HK-2 (cell line): ENCODE data around the gene IFNL3.
"Not testable (repeated sequence)": the region's sequence is repeated elsewhere in the genome, so short reads cannot be mapped to it uniquely, and the experiment has no call there.

Source experiments
- DNase-seq: peaks from one replicate; pipeline ENCODE4 v3.0.0-alpha.2; 2018; ENCODE audit not compliant: unreplicated experiment

IFNL3 gene

DNA sequence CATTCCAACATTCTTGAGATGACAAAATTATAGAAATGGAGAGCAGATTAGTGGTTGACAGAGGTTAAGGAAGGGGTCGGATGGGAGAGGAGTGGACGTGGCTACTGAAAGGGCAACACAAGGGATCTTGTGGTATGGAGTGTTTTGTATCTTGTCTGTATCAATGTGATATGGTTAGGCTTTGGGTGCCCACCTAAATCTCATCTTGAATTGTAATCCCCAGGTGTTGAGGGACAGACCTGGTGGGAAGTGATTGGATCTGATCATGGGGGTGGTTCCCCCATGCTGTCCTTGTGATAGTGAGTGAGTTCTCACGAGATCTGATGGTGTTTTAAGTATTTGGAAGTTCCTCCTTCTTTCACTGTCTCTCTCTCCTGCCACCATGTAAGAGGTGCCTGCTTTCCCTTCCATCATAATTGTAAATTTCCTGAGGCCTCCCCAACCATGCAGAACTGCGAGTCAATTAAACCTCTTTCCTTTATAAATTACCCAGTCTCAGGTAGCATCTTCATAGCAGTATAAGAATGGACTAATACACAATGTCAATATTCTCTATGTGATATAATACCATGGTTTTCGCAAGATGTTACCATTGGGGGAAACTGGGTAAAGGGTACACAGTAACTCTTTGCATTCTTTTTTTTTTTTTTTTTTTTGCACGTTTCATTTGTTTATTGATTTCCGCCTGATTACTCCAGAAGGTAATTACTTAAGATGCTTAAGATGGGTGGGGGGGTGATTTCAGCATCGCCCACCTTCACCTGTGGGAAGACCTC, 8.8 kb upstream of the IFNL3 start:
- no peak for DNase-seq

DNA sequence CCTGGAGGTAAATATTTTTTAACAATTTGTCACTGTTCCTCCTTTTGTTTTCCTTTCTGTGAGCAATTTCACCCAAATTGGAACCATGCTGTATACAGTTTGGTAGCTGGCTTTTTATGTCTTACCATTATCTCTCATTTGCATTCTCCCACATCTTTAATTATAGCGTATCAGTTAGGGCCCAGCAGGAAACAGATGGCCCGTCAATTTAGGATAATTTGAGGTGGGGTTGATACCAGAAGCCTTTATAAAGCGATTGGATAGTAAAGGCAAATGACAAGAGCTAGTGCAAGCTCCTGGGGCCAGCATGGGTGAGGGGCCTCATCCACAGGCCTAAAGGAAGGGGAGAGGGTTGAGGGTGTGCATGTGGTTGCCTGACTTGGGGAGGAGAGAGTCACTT, 7.7 kb upstream of the IFNL3 start:
- no peak for DNase-seq

DNA sequence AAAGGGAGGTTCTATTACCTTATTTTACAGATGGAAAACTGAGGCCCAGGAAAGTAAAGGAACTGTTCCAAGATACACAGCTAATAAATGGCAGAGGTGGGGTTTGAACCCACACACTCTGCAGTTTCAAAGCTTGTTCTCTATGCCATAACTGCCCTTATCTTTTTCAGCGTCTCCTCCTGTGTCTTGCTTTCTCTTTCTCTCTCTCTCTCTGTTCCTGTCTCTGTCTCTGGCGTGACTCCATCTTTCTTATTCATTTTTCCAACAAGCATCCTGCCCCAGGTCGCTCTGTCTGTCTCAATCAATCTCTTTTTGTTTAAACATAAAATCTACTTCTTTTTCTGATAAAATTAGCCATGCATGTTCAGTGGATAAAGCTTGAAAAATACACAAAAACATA, 7.0 kb upstream of the IFNL3 start:
- no peak for DNase-seq

DNA sequence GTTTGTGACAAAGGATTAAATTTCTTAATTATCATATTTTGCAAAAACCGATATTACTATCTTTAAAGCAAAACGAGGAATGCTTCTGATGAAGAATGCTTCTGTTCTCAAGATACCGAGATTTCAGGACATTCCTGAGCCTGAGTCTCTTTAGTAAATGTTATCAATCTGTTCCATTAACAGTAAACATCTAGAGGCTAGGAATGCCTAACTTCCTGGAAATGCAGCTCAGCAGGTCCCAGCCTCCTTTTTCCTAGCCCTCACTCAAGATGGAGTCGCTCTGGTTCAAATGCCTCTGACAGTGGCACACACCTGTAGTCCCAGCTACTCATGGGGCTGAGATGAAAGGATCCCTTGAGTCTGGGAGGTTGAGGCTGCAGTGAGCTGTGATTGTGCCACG, 6.3 kb upstream of the IFNL3 start:
- no peak for DNase-seq

DNA sequence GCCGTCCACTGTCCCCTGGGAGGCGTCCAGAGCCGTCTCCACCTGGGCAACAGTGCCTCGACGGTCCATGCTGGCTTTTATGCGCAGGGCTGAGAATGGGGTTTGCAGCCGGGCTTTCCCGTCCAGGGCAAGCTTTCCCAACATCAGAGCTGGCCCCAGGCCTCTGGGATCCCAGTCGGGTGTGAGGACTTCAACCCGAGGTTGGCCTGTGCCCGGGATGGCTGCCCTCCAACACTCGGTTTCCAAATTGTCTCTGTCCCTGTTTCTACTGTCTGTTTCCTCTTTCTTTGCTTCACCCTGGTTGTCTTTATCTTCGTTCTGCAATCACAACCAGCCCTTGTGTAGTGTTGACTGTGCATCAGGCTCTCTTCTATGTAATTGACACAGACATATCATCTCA, 4.0 kb upstream of the IFNL3 start, which contains the start of gene IFNL4:
Gene IFNL4, minus strand, starts transcription at position 51 of the 400 bp plus-strand sequence.
- no peak for DNase-seq

DNA sequence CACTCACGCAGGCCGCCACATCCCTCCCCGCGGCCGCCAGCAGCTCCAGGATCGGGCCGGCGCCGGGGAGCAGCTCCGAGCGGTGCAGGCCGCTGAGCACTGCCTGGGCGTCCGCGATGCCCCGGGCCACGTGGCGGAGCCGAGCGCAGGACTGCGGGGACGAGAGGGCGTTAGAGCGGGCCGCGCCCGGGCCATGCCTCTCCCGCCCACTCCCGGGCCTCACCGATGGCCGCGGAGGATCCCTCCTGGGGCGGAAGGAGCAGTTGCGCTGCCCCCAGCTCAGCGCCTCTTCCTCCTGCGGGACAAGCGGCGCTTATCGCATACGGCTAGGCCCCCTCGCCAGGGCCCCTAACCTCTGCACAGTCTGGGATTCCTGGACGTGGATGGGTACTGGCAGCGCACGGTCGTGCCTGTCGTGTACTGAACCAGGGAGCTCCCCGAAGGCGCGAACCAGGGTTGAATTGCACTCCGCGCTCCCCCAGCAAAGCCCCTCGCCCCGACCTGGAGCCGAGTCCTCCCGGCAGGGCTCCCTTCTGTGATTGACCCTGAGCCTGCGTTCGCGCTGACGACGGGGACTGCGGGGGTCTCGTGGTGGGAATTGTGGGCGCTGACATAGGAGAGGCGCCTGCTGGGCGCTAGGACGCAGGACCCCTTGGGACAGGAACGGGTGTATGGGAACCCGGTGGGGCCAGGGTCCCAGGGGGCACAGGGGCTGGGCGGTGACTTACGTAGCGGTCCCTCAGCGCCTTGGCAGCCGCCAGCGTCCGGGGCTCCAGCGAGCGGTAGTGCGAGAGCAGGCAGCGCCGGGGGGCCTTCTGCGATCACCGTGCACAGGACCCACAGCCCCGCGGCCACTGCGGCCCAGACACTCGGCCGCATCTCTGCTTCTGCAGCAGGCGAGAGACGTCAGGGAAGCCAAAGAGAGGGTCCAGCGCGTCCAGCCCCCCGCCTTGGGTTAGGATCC, 3.2 kb upstream of the IFNL3 start:
- DNase-seq, result no peak

DNA sequence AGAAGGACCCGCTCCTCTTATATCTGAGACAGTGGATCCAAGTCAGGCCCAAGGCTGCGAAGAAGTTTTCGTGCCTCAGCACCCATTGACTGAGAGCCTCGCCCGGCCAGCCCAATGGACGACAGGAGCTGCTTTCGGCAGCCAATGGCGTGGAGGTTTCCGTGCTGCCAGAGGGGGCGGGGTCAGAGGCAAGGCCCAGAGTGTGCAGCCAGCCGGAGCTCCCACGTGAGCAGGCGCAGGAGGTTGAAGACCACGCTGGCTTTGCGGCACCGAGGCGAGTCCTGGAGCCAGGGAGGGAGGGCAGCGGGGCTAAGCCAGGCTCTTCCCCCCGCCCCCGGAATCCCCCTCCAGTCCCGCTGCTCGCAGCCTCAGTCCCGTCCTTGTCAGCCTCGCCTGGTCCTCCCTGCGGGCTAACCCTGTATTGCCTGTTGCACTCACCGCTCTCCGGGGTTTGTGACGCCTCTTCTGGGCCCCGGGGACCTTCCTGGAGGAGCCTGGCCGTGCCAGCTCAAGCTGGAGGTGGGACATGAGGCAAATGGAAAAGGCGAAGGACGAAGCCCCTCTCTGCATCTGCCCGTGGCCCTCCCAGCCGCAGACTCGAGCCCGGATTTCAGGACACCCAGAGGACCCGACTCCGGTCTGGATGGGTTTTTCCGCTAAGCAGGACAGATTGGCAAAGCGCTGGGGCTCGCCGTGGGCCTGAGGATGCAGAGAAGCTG, 2.3 kb upstream of the IFNL3 start:
- DNase-seq, result peak; percentile 82

DNA sequence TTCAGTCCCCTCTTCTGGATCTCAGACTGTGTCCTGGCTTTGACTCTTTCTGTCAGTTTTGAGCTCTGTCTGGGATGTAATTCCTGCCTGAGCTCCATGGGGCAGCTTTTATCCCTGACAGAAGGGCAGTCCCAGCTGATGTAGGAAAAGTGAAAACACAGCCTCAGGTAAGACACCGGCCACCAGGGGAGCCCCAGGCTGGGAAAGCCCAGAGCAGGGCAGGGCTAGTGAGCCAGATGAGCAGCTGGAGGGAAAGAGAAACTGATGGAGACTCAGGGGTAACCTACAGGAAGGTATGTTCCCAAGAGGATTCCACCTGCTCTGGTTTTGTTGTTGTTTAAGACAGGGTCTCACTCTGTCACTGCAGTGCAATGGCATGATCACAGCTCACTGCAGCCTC, 360 bp upstream of the IFNL3 start:
- not testable (repeated sequence) for DNase-seq

DNA sequence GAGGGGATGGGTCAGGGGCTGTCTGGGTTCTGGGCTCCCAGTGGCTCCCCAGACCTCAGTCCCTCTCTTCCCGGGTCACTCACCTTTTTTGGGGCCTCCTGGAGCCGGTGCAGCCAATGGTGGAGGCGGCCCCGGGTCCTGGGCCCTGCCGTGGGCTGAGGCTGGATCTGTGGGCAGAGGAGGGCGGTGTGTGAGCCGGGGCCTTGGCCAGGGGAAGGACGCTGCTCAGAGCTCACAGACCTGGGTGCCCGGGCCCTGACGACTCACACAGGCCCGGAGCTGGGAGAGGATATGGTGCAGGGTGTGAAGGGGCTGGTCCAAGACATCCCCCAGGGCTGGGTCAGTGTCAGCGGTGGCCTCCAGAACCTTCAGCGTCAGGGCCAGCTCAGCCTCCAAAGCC, 1.1 kb downstream of the IFNL3 start:
- DNase-seq, result not testable (repeated sequence)

DNA sequence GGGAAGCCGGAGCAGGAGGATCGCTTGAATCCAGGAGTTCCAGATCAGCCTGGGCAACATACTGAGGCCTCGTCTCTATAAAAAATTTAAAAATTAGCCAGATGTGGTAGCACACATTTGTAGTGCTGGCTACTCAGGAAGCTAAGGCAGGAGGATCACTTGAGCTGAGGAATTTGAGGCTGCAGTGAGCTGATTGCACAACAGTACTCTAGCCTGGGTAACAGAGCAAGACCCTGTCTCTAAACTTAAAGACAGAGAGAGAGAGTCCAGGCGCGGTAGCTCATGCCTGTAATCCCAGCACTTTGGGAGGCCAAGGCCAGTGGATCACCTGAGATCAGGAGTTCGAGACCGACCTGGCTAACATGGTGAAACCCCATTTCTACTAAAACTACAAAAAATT, 4.4 kb downstream of the IFNL3 start:
- DNase-seq, result no peak

DNA sequence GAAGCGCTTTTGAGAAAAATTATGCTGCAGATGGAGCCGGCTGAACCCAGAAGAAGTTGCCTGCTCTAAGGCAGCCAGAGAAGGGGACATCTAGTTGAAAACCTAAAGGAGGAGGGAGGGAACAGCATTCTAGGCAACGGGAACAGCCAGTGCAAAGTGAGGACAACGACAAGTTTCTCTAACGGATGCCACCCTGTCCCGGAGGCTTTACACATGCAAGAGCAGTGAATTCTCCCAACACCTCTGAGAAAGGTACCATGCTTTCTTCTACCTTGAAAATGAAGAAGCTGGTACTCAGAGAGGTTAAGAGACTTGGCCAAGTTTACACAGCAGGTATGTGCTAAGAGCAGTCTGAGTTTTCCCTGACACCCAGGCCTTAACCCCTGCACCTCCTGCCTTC, 5.9 kb downstream of the IFNL3 start:
- DNase-seq, result no peak

DNA sequence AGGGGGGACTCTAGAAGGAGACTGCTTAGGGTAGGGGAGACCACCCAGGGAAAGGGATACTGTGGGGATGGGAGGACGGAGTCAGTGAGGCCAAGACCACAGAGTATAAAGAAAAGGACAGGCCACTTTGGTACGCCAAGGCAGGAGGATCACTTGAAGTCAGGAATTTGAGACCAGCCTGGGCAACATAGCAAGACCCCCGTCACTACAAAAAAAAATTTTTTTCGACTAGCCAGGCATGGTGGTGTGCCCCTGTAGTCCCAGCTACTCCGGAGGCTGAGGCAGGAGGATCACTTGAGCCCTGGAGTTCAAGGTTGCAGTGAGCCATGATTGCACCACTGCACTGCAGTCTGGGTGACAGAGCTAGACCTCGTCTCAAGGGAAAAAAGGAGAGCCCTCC, 6.6 kb downstream of the IFNL3 start:
- no peak for DNase-seq

DNA sequence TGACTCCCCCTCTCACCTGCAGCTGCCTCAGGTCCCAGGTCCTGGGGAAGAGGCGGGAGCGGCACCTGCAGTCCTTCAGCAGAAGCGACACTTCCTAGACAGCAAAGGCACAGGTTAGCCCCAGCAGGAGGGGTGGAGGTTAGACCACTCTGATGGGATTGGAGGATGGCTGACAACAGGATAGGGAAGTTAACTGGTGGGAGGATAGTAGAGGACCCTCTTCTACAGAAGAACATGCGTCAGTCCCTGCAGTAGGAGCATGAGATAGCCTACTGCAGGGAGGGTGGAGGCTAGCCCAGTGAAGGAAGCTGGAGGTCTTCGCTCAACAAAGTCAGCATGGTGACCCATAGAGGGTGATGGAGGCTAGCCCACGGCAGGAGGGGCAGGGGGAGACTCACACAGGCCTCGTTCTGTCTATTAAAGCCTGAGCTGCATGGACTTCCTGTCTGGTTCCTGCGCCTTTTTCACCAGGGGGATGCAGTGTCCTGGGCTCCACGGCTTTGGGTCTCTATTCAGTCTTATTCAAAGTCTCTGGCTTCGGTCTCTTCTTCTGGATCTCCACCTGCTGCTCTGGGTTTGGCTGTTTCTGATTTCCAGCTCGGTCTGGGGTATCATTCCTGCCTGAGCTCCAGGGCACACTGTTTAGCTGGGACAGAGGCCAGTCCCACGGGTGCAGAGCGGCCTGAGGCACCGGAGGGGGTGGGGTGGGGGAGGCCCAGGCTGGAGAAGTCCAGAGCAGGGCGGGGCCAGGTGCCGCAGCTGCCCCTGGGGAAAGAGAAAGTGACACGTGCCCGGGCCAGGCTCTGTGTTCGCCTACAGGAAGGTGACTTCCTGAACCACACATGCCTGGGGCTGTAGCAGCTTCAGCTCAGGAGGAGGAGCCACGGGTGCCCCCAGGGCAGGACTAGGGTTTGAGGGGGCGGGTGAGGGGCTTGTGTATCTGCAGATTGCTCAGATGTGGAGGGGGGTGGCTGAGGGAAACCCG, 7.3 kb downstream of the IFNL3 start:
- peak; percentile 63 for DNase-seq

DNA sequence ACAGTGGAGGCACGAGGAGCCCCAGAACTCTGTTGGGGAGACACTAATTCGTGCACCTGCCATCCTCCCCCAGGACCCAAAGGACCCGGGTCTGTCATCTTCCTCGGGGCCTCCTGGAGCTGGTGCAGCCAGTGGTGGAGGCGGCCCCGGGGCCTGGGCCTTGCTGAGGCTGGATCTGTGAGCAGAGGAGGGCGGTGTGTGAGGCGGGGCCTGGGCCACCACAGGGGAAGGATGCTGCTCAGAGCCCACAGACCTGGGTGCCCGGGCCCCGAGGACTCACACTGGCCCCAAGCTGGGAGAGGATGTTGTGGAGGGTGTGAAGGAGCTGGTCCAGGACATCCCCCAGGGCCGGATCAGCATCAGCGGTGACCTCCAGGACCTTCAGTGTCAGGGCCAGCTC, 8.3 kb downstream of the IFNL3 start:
- DNase-seq, result no peak

DNA sequence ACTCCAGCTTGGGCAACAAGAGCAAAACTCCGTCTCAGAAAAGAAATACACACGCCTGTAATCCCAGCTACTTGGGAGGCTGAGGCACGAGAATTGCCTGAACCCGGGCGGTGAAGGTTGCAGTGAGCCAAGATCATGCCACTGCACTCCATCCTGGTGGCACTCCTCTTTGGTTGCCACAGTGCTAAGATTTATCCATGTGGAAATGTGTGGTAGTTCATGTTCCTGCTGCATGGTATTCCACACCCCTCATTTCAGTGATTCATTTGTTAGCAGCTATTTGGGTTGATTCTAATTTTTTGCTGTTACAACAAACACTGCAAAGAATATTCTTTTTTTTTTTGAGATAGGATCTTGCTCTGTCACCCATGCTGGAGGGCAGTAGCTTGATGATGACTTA, 12.1 kb downstream of the IFNL3 start:
- DNase-seq, result no peak

DNA sequence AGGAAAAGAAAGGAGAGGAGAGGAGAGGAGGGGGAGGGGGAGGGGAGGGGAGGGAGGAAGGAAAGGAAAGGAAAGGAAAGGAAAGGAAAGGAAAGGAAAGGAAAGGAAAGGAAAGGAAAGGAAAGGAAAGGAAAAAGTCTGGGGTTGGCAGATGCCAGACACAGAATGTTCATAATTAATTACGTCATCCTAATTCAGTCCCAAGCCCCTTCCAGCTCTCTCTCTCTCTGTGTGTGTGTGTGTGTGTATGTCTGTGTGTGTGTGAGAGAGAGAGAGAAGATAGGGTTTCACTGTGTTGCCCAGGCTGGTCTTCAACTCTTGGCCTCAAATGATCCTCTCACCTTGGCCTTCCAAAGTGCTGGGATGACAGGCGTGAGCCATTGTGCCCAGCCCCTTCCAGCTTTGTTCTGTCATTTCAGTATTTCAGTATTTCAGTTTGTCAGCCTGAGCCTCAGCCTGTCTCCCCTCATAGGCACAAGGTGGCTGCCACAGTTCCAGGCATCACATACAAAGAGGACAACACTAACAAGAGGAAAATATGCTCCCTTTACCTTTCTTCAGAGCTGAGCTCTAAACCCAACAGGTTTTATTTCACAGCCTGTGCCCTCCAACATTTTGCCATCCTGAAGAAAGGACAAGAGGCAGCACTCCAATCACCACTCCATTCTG, 14.6 kb downstream of the IFNL3 start:
- DNase-seq, result no peak

DNA sequence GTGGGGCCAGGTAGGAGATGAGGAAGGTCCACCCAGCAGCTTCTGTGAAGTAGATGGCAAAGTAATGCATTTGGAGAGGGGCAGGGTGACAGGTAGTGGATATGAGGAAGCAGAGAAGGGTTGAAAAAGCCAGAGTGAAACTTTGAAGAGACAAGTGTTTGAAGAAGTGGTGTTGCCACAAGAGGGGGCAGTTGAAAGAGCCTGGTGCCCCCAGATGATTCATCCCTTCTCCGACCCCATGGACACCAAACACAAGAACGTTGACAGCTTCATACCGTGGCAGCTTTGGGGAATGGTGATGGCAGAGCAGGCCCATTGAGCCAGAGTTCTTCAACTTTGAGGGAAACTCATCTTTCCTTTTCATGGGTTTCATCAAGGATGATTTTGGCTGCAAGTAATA, 19.9 kb downstream of the IFNL3 start:
- no peak for DNase-seq

DNA sequence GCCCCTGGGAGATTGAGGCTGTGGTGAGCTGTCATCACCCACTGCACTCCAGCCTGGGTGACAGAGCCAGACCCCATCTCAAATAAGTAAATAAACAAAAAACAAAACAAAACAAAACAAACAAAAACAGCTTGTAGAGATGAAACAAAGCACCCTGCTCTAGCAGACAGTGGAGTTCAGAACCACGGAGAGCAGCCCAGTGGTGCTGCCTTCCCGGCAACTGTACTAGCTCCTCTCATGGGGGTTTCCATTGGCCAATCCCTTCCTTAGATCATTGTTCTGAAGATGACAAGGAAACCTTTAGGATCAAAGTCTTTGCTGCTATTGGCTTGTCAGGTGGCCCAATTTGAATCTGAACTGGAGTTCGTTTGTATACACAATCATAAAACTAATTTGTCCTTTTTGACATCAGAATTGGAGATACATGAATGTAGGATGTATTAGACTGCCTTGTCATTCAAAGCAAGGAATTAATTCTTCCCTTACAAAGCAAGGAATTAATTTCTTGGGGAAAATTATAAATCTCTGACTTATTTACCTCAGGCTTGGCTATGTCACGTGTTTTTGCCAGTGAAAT, 21.0 kb downstream of the IFNL3 start:
- no peak for DNase-seq

DNA sequence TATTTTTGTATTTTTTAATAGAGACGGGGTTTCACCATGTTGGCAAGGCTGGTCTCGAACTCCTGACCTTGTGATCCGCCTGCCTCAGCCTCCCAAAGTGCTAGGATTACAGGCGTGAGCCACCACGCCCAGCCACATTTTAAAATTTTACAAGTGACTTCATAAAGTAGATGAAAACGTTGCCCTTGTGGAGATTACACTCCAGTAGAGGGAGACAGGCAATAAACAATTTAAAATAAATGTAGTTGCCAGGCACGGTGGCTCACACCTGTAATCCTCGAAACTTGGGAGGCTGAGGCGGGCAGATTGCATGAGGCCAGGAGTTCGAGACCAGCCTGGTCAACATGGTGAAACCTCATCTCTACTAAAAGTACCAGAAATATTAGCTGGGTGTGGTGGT, 25.7 kb downstream of the IFNL3 start:
- not testable (repeated sequence) for DNase-seq
